Tibial nerve (tissue), 4 donors: ENCODE data around the gene ZNF407. TPM values are rescaled to one million over a fixed set of nuclear protein-coding genes. Genes with fewer than 3 reads are reported as not detected.

Experiments
- DNase-seq, 2 donors: peaks; one replicate each; pipeline ENCODE4 v3.0.0-alpha.2; 2019; ENCODE audit warnings: low spot score in 2 of 2
- H3K27ac ChIP-seq, 4 donors: fragments of 200-600 bp; sonication (generic) in 3 of 4; one replicate each; pipeline ENCODE4 v1.5.1; 2017 to 2019; ENCODE audit warnings: mild to moderate bottlenecking in 1 of 4
- H3K27me3 ChIP-seq, 2 donors: fragments of 200-600 bp; sonication (generic) in 1 of 2; one replicate each; pipeline versions ENCODE4 v1.5.1 to v1.6.0; 2017 to 2019
- H3K36me3 ChIP-seq, 3 donors: fragments of 200-600 bp; sonication (generic); one replicate each; pipeline ENCODE4 v1.5.1; 2018 to 2019
- H3K4me1 ChIP-seq, 4 donors: fragments of 200-600 bp; sonication (generic) in 3 of 4; one replicate each; pipeline ENCODE4 v1.5.1; 2017 to 2019
- H3K4me3 ChIP-seq, 4 donors: fragments of 200-600 bp; sonication (generic) in 3 of 4; one replicate each; pipeline ENCODE4 v1.5.1; 2017 to 2019; ENCODE audit warnings: mild to moderate bottlenecking in 1 of 4, moderate library complexity in 1 of 4
- H3K9me3 ChIP-seq, 4 donors: fragments of 200-600 bp; sonication (generic) in 3 of 4; one replicate each; pipeline ENCODE4 v1.5.1; 2017 to 2019
- EP300 ChIP-seq, 2 donors: sonication (generic); formaldehyde crosslinking; IDR thresholded peaks; one replicate each; pipeline ENCODE4 v1.6.1; 2017; ENCODE audit warnings: antibody characterized with exemption in 2 of 2, mild to moderate bottlenecking in 1 of 2
- POLR2A ChIP-seq, 2 donors: fragments of 450-650 bp; IDR thresholded peaks; one replicate each; pipeline ENCODE4 v1.6.1; 2017; ENCODE audit warnings: antibody characterized with exemption in 2 of 2, mild to moderate bottlenecking in 2 of 2, moderate library complexity in 2 of 2
- WGBS, 2 donors: methylation state at CpG; one replicate each; pipeline ENCODE4 v1.1.5; 2018; 5-methylcytosine and 5-hydroxymethylcytosine counted together
- total RNA-seq, 4 donors: library from RNA; depleted of rRNA; stranded (reverse); fragments of >200 nt; gene quantifications; one replicate each; pipeline ENCODE4 v1.1.0, GENCODE V29; 2016
- TF ChIP-seq, protein P1 (sequence below), 5 experiments: fragments of 200-600 bp in 3 of 5; fragments of 450-650 bp in 2 of 5; sonication (generic) in 3 of 5; IDR thresholded peaks; one replicate each; pipeline ENCODE4 v1.5.1; 2016 to 2019; ENCODE audit warnings: antibody characterized with exemption in 5 of 5, mild to moderate bottlenecking in 3 of 5, moderate library complexity in 2 of 5

ZNF407 gene
- total RNA-seq, 4 donors from 2014 or later = 18.6 to 22.8 (median 19.6) TPM

DNA sequence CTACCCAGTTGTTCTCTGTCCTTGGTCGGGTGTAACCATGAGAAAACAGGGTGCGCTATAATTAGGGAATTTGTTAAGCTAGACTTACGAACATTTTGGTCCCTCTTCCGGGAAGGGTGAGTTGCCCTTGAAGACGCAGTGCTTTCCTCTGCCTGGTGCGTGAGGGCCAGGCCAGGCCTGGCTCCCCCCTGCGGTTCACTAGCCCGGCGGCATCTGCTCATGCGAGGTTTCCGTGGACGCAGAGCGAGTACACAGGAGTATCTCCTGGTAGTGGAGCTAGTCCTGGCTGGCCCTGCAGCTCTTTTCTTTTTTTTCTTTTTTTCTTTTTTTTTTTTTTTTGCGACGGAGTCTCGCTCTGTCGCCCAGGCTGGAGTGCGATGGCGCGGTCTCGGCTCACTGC, 462.5 kb downstream of the ZNF407 start:
- H3K4me3 ChIP-seq = no peak overlapping the region
- H3K36me3 ChIP-seq = peaks cover 0 to 54% (median 0%) of the 10 kb centered on the region in 3 donors
- DNase-seq = no peak
- no peaks in the 10 kb centered on the region for H3K27me3 ChIP-seq
- no peaks in the 10 kb centered on the region for H3K4me1 ChIP-seq
- H3K9me3 ChIP-seq = no peaks in the 10 kb centered on the region
- TF ChIP-seq POLR2A (IDR thresholded peaks at IDR 0.05) (no peak), EP300 (IDR thresholded peaks at IDR 0.05) (no peak)
- TF ChIP-seq, protein P1, sequence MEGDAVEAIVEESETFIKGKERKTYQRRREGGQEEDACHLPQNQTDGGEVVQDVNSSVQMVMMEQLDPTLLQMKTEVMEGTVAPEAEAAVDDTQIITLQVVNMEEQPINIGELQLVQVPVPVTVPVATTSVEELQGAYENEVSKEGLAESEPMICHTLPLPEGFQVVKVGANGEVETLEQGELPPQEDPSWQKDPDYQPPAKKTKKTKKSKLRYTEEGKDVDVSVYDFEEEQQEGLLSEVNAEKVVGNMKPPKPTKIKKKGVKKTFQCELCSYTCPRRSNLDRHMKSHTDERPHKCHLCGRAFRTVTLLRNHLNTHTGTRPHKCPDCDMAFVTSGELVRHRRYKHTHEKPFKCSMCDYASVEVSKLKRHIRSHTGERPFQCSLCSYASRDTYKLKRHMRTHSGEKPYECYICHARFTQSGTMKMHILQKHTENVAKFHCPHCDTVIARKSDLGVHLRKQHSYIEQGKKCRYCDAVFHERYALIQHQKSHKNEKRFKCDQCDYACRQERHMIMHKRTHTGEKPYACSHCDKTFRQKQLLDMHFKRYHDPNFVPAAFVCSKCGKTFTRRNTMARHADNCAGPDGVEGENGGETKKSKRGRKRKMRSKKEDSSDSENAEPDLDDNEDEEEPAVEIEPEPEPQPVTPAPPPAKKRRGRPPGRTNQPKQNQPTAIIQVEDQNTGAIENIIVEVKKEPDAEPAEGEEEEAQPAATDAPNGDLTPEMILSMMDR (IDR thresholded peaks at IDR 0.05) = no peak
- 93 to 98% methylated on average over 21 of the region's 21 CpGs for WGBS, 2 donors
- no peak overlapping the region for H3K27ac ChIP-seq

DNA sequence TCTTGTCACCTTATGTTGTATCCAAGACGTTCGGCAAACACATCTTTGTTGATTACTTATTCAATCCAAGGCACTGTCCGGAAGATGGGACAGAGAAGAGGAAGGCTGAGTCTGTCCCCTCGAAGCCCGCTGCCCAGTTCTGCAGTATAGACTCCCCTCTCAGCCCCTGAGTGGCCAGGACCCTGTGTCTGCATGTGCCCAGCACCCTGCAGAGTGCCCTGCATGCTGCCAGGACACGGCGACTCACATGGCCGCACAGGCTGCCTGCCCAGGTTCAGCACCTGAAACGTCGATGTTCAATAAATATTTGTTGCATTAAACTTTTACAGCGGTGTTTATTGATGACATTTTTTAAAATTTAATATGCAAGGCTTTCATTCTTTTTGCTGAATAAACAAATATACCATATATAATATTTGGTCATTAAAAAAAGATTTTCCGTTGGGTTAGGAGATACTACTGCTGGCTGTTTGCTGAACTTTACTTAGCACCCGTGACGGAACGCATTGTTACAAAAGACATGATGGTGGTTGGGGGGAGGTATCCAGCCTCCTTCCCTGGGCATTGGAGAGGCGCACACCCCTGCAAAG, 464.7 kb downstream of the ZNF407 start:
- H3K36me3 ChIP-seq = peaks cover 0 to 60% (median 0%) of the 10 kb centered on the region in 3 donors
- TF ChIP-seq EP300 (IDR thresholded peaks at IDR 0.05) (no peak), POLR2A (IDR thresholded peaks at IDR 0.05) (no peak)
- TF ChIP-seq, protein P1 (IDR thresholded peaks at IDR 0.05) = no peak
- H3K27me3 ChIP-seq = no peaks in the 10 kb centered on the region
- no peak overlapping the region for H3K27ac ChIP-seq
- H3K4me1 ChIP-seq = no peaks in the 10 kb centered on the region
- H3K4me3 ChIP-seq = no peak overlapping the region
- peaks cover 0 to 5% (median 0%) of the 10 kb centered on the region in 4 donors for H3K9me3 ChIP-seq
- no peak for DNase-seq
- 90 to 91% methylated on average over 16 of the region's 16 CpGs for WGBS, 2 donors

DNA sequence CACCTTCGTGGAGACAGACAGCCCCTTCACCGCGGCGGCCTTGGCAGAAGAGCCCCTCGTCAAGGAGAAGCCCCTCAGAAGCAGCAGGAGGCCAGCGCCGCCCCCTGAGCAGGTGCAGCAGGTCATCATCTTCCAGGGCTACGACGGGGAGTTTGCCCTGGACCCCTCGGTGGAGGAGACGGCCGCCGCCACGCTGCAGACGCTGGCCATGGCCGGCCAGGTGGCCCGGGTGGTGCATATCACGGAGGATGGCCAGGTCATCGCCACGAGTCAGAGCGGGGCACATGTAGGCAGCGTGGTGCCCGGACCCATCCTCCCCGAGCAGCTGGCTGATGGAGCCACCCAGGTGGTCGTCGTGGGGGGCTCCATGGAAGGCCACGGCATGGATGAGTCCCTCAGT, 465.5 kb downstream of the ZNF407 start:
- 94 to 97% methylated on average over 5 to 26 of the region's 27 CpGs for WGBS, 2 donors

DNA sequence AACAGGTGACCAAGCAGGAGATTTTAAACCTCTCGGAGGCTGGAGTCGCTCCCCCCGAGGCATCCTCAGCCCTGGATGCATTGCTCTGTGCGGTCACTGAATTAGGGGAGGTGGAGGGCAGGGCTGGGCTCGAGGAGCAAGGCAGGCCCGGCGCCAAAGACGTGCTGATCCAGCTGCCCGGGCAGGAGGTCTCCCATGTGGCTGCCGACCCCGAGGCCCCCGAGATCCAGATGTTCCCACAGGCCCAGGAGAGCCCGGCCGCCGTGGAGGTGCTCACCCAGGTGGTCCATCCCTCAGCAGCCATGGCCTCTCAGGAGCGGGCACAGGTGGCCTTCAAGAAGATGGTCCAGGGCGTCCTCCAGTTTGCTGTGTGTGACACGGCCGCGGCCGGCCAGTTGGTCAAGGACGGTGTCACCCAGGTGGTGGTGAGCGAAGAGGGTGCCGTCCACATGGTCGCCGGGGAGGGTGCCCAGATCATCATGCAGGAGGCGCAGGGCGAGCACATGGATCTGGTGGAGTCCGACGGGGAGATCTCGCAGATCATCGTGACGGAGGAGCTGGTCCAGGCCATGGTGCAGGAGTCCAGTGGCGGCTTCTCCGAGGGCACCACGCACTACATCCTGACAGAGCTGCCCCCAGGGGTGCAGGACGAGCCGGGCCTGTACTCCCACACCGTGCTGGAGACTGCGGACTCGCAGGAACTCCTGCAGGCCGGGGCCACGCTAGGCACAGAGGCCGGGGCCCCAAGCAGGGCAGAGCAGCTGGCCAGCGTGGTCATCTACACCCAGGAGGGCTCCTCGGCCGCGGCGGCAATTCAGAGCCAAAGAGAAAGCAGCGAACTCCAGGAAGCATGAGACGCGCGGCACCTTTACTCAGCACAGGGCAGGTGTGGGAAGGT, 466.2 kb downstream of the ZNF407 start:
- Histone ChIP-seq H3K36me3 (peaks cover 0 to 59% (median 0%) of the 10 kb centered on the region in 3 donors), H3K27ac (no peak overlapping the region), H3K27me3 (no peaks in the 10 kb centered on the region), H3K4me3 (no peak overlapping the region), H3K4me1 (no peaks in the 10 kb centered on the region), H3K9me3 (peaks cover 0 to 7% (median 0%) of the 10 kb centered on the region in 4 donors)
- no peak for DNase-seq
- 92 to 96% methylated on average over 26 to 48 of the region's 53 CpGs for WGBS, 2 donors
- TF ChIP-seq, protein P1 (IDR thresholded peaks at IDR 0.05) = no peak
- TF ChIP-seq EP300 (IDR thresholded peaks at IDR 0.05) (no peak), POLR2A (IDR thresholded peaks at IDR 0.05) (no peak)

More for the DNA sequence above, 465.5 kb downstream of the ZNF407 start:
- peaks cover 0 to 60% (median 0%) of the 10 kb centered on the region in 3 donors for H3K36me3 ChIP-seq
- H3K27me3 ChIP-seq = no peaks in the 10 kb centered on the region
- H3K4me1 ChIP-seq = no peaks in the 10 kb centered on the region
- H3K9me3 ChIP-seq = peaks cover 0 to 5% (median 0%) of the 10 kb centered on the region in 4 donors
- DNase-seq = no peak
- TF ChIP-seq POLR2A (IDR thresholded peaks at IDR 0.05) (no peak), EP300 (IDR thresholded peaks at IDR 0.05) (no peak)
- TF ChIP-seq, protein P1 (IDR thresholded peaks at IDR 0.05) = no peak
- H3K27ac ChIP-seq = no peak overlapping the region
- H3K4me3 ChIP-seq = no peak overlapping the region

DNA sequence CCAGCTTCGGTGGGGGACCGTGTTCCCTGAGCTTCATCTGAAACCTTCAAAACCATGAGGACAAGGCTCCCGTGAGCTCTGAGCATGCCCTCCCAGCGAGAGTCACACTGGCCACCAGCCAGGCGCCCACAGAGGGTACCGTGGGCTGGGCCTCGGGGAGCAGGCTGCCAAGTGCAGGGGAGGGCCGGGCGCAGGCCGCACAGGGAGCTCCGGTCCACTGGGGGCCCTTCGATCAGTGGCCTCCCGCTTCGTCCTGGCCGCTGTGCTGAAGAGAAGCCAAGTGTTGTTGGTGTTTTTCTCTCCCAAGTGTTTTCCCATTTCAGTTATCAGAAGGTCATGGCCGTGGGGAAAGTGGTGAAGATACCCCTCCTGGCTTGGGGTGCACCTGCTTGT, 466.8 kb downstream of the ZNF407 start:
- TF ChIP-seq POLR2A (IDR thresholded peaks at IDR 0.05) (no peak), EP300 (IDR thresholded peaks at IDR 0.05) (no peak)
- TF ChIP-seq, protein P1 (IDR thresholded peaks at IDR 0.05) = no peak
- Histone ChIP-seq H3K27ac (no peak overlapping the region), H3K36me3 (peaks cover 0 to 53% (median 0%) of the 10 kb centered on the region in 3 donors), H3K4me1 (no peaks in the 10 kb centered on the region), H3K27me3 (no peaks in the 10 kb centered on the region), H3K4me3 (no peak overlapping the region), H3K9me3 (peaks cover 0 to 12% (median 0%) of the 10 kb centered on the region in 4 donors)
- 80 to 82% methylated on average over 13 to 16 of the region's 16 CpGs for WGBS, 2 donors
- no peak for DNase-seq
